GM12874 (cell line): ENCODE results near the gene METTL6.
A peak's percentile ranks its signal among the peaks of the same experiment; 100 is the strongest.

Experiments used
- CTCF ChIP-seq: IDR thresholded peaks from 2 replicates; pipeline ENCODE4 v1.5.1; 2011; ENCODE audit warnings: low read depth, mild to moderate bottlenecking, control low read depth, low read length, moderate library complexity; ENCODE audit not compliant: insufficient read depth

The METTL6 gene

GRCh38 chr3:15399970-15400369 is 27.4 kb downstream of the METTL6 start:
- TF ChIP-seq CTCF, result no peak

- peak; percentile 24; the same call in 1 of the 2 replicates for TF ChIP-seq CTCF
Measured at GRCh38 chr3:15398731-15399133, 28.6 kb downstream of the METTL6 start.

GRCh38 chr3:15391007-15391406 is 36.3 kb downstream of the METTL6 start:
- TF ChIP-seq CTCF, result no peak

- no peak for TF ChIP-seq CTCF
Measured at GRCh38 chr3:15390460-15390859, 36.9 kb downstream of the METTL6 start.

- TF ChIP-seq CTCF, result no peak
Measured at GRCh38 chr3:15387735-15388134, 39.6 kb downstream of the METTL6 start.

GRCh38 chr3:15387171-15387581 is 40.2 kb downstream of the METTL6 start:
- no peak for TF ChIP-seq CTCF

GRCh38 chr3:15385901-15386653 is 41.3 kb downstream of the METTL6 start:
- no peak for TF ChIP-seq CTCF
